Activated T-helper 17 cell treated with anti-CD3 and anti-CD28 coated beads, Interleukin-2, amount 50 U/mL, for 72 hours (primary cell): ENCODE data around the gene TSPAN3. TPM values are rescaled to one million over a fixed set of nuclear protein-coding genes. Genes with fewer than 3 reads are reported as not detected.

Source experiments
- ATAC-seq: fragments of 150-1000 bp; cut with Tn5 transposase; replicated peaks from 2 replicates; pipeline ENCODE4 v1.10.0; 2021; ENCODE audit warnings: mild to moderate bottlenecking, moderate library complexity
- H3K27ac Mint-ChIP-seq: one replicate; pipeline ENCODE4 v1.8.0; 2022; ENCODE audit warnings: mixed read lengths
- H3K27me3 Mint-ChIP-seq: one replicate; pipeline ENCODE4 v1.8.0; 2022; ENCODE audit warnings: mixed read lengths
- H3K36me3 Mint-ChIP-seq: one replicate; pipeline ENCODE4 v1.8.0; 2022; ENCODE audit warnings: low read depth, mild to moderate bottlenecking, mixed read lengths
- H3K4me1 Mint-ChIP-seq: one replicate; pipeline ENCODE4 v1.8.0; 2022; ENCODE audit warnings: mixed read lengths
- H3K4me3 Mint-ChIP-seq: one replicate; pipeline ENCODE4 v1.8.0; 2022; ENCODE audit warnings: mild to moderate bottlenecking, mixed read lengths
- H3K9me3 Mint-ChIP-seq: one replicate; pipeline ENCODE4 v1.8.0; 2022; ENCODE audit warnings: mixed read lengths
- total RNA-seq, 2 donors: library from RNA; stranded (reverse); gene quantifications; one replicate each; pipeline ENCODE4 v1.2.3, GENCODE V29; 2022

TSPAN3 gene
- total RNA-seq, 2 donors from 2014 or later = 9.6 to 27.6 TPM

DNA sequence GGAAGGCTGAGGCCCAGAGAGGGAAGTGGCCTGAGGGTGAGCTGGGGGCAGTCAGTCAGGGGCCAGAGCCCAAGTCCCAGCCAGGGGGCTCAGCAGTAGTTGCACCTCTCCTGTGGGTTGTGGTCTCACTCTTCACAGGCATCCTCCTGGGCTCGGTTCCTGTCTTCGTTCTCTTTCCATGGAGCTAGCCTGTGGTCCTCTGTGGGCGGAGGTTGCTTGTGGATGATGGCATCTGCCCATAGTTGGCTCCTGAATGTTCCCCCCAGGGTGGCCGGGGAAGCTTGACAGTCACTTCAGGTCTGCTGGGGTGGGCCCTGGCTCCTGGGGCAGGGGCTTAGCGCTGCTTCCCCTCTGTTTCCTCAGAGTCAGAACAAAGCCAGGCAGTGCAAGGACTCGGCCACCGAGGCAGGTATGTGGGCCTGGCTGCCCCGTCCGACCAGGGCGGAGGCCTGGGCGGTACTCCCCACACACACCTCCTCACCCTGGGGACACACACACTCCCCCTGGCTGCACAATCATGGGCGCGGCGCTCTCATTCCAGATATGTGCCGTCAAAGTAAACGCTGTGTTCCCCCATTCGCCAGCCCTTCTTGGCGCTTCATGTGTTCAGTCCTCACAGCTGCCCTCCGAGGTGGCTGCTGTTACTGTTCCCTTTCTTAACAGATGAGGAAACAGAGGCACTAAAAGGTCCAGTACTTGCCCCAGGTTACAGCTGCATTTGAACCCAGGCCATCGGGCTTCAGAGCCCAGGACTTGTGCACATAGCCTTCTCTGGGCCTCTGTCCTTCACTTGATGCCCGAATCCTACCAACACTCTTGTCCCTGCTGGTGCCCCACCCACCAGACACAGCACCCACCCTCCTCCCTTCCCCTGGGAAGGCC lies 41.5 kb downstream of the TSPAN3 start:
- Mint-ChIP-seq H3K9me3 (no peaks in the 10 kb centered on the region), H3K27me3 (no peaks in the 10 kb centered on the region), H3K4me3 (no peak overlapping the region), H3K4me1 (no peaks in the 10 kb centered on the region), H3K36me3 (peaks cover 54% of the 10 kb centered on the region), H3K27ac (peak overlapping the region; percentile 61)
- no peak for ATAC-seq

DNA sequence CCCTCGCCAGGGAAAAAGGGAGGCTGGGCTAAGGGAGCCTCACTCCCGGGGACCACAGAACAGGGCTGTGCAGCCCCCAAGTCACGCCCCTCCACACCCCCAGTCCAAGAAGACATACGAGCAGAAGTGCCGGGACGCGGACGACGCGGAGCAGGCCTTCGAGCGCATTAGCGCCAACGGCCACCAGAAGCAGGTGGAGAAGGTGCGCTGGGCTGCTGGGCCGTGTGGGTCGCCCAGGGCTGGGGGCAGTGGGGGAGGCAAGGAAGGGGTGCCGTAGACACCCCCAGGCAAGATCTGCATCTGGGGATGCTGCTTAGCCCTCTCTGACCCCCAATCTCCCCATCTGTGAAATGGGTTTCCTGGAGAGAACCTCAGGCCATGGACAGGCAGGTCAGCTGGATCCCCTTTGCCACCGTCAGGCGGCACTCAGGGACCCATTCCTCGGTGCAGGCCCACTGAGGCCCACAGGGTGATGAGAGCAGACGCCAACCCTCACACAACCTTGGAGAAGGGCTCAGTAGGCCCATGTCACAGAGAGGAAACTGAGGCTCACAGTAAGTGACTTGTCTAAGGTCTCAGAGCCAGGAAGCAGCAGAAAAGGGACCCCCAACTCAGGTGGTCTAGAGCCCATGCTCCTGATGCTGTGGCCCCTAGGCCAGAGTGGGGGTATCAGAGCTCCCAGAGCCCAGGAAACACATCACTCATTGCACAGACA lies 42.3 kb downstream of the TSPAN3 start:
- no peaks in the 10 kb centered on the region for H3K27me3 Mint-ChIP-seq
- peak overlapping the region; percentile 61 for H3K27ac Mint-ChIP-seq
- H3K4me1 Mint-ChIP-seq = peaks cover under 1% of the 10 kb centered on the region
- no peaks in the 10 kb centered on the region for H3K9me3 Mint-ChIP-seq
- no peak overlapping the region for H3K4me3 Mint-ChIP-seq
- no peak for ATAC-seq
- peaks cover 49% of the 10 kb centered on the region for H3K36me3 Mint-ChIP-seq

DNA sequence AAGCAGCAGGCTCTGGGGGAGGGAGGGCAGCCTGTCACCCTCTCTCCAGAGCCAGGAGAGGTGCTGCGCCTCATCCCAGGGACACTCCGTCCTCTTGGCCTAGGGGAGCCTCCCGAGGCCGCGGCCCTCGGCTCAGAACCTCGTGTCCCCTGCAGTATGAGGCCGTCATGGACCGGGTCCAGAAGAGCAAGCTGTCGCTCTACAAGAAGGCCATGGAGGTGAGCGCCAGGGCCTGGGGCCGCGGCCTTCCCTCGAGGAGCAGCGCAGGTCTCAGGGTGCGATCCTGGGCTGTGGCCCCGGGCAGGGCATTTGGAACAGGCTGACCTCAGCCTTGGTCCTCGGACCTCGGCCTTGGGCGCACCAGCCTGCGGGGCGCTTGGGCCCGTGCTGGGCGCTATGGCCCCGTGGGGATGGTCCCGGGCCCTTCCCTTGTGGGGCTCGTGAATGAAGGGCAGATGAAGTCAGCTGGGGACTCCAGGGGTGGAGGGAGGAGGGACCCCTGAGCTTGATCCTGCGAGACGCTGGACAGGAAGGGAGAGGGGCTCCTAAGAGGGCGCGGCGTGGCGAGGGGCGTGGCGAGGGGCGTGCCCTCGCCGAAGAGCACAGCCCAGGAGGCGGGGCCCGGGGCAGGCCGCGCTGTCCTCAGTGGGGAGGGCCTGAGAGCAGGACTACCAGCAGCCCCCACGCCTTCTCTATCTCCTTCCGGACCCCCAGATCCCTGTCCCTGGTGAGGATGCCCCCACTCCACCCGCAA lies 43.0 kb downstream of the TSPAN3 start:
- Mint-ChIP-seq H3K9me3 (no peaks in the 10 kb centered on the region), H3K27me3 (no peaks in the 10 kb centered on the region), H3K36me3 (peaks cover 55% of the 10 kb centered on the region), H3K4me3 (no peak overlapping the region), H3K4me1 (peaks cover 7% of the 10 kb centered on the region), H3K27ac (no peak overlapping the region)
- no peak for ATAC-seq

DNA sequence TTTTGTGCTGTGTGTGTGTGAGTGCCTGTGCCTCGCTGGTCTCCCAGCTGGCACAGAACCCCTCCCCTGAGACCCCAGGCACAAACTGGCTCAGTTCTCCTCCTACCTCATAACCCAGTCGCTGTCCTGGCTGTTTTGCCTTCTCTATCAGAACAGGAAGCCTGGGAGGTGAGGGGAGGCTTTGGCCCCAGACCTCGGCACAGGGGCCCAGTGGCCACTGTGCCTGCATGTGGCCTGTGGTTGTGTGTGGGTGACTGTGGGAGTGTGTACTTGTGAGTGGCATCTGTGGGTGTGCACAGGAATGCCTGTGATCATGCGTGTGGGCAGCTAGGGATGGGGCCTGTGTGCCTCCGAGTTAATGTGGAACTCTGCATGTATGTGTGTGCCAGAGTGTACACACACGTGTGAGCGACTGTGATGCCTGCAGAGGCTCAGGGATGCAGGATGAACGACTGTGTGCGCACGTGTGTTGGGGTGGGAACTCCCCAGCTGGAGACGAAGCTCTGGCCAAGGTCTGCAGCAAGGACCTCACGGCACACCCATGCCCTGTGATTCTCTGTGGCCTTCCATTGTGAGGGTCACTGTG lies 43.7 kb downstream of the TSPAN3 start:
- Mint-ChIP-seq H3K27ac (no peak overlapping the region), H3K36me3 (peaks cover 62% of the 10 kb centered on the region), H3K9me3 (no peaks in the 10 kb centered on the region), H3K4me3 (no peak overlapping the region), H3K4me1 (peaks cover 11% of the 10 kb centered on the region), H3K27me3 (no peaks in the 10 kb centered on the region)
- no peak for ATAC-seq

DNA sequence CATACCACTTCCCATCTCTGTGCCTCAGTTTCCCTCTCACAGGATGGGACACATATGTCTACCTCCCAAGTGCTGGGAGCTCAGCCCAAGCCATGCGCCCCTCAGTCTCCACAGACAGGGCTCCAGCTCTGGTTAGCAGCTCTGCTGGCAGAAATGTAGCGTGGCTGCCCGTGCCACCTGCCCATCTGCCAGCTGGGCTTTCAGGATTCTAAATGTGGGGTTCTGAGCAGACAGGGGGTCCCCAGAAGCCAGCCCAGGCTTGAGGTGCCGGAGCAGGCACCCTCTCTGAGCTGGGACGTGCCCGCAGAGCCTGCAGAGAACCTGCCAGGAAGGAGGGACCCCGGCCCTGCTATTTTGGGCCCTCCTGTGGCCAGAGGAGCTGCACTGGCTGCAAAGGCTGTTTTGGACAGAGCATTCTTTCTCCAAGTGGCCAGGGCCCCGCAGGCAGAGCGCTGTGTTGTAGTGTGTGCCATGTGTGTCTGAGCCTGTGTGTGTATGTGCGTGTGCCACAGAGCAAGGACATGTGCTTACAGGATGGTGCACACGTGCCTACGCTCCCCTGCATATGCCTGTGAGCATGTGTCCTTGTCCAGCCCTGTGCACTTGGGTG lies 44.3 kb downstream of the TSPAN3 start:
- no peak overlapping the region for H3K4me3 Mint-ChIP-seq
- H3K27ac Mint-ChIP-seq = no peak overlapping the region
- no peak for ATAC-seq

DNA sequence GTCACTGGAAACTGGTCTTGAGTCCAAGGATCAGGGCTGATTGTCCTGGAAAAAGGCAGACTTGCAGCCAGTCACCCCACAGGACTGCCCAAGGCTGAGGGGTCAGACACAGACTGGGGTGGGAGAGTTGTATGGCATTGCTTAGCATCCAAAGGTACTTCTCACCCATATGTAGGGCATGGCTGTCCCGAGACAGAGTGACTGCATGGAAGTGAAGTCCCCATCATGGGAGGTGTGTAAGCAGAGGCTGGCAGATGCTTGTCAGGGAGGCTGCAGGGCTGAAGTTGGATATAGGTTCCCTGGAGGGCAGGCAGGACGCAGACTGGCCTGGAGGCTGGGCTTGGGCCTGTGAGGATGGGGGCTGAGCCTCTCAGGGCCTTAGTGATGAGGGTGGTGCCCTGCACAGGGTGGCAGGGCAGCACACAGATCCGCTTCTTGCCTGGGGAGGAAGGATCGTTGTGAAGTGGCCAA lies 44.9 kb downstream of the TSPAN3 start:
- Mint-ChIP-seq H3K4me1 (peaks cover 18% of the 10 kb centered on the region), H3K27ac (peak overlapping the region; percentile 28), H3K36me3 (peaks cover 71% of the 10 kb centered on the region), H3K9me3 (no peaks in the 10 kb centered on the region), H3K4me3 (no peak overlapping the region), H3K27me3 (no peaks in the 10 kb centered on the region)
- ATAC-seq = no peak

More for the DNA sequence above, 44.3 kb downstream of the TSPAN3 start:
- Mint-ChIP-seq H3K27me3 (no peaks in the 10 kb centered on the region), H3K36me3 (peaks cover 68% of the 10 kb centered on the region), H3K4me1 (peaks cover 17% of the 10 kb centered on the region), H3K9me3 (no peaks in the 10 kb centered on the region)

DNA sequence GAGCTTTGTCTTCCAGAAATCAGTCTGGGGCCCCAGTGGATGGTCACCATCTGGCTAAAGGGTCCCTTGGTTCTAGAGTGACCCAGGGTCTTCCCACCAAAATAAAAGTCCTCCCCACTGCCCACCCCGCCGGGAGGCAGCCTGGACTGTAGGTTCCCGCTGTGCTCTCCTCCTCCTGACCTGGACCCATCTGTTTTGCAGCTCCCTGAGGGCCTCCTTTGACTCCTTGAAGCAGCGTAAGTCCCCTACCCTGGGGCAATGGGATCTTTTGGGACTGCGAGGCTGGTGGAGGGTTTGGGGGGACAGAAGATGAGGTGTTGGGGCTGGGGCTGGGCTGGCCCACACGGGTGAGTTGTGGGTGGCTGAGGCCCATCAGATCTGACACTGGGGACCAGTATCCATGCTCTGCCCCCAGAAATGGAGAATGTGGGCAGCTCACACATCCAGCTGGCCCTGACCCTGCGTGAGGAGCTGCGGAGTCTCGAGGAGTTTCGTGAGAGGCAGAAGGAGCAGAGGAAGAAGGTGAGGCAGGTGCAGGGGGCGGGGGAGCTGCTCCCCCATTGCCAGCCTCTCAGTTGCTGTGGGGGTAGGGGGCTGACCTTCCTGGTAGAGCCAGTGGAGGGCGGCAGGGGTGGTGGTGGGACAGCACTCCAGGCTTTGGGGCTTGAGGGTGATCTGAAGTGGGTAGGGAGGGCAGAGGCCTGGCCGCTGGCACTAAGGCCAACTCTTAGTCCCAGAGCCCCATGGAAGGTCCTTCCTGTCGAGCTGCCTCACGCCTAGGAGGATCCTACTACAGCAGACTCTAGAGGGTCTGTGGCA lies 45.6 kb downstream of the TSPAN3 start:
- peaks cover 77% of the 10 kb centered on the region for H3K36me3 Mint-ChIP-seq
- no peak overlapping the region for H3K4me3 Mint-ChIP-seq
- peaks cover 22% of the 10 kb centered on the region for H3K4me1 Mint-ChIP-seq
- H3K27me3 Mint-ChIP-seq = no peaks in the 10 kb centered on the region
- H3K27ac Mint-ChIP-seq = peak overlapping the region; percentile 28
- no peaks in the 10 kb centered on the region for H3K9me3 Mint-ChIP-seq
- no peak for ATAC-seq

DNA sequence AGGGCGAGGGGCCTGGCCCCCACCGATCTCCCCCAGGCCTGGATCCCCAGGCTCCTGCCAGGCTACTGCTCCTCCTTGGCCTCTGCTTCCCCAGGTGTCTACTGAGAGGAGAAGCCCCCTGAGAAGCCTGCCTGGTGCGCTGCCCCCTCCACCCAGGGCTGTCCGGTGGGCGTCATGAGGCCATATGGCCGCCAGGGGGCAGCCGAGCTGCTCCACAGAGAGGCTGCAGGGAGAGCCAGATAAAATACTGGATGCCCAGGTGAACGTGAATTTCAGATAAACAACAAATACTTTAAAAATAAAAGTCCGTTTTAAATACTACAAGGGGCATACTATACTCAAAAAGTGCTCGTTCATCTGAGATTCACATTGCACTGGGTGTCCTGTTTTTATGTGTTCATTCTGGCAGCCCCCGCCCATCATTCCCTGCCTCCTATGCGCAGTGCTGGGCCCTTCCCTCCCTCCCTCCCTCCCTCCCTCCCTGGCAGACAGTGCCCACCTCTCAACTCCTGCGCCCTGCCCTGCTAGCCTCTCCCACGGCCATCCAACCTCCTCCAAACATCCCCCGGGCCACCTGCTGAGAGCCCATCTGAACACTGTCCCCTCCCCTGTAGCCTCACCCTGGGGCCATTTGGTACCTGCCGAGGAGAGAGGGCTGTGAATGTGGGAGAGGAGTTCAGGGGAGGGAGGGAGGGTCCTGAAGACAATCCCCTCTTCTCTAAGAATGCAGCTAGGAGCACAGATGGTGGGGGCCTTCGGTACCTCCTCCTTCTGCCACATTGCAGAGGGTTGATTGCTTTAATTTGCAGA lies 46.4 kb downstream of the TSPAN3 start:
- ATAC-seq = peak; percentile 23
- H3K9me3 Mint-ChIP-seq = no peaks in the 10 kb centered on the region
- H3K27me3 Mint-ChIP-seq = no peaks in the 10 kb centered on the region
- peaks cover 29% of the 10 kb centered on the region for H3K4me1 Mint-ChIP-seq
- no peak overlapping the region for H3K4me3 Mint-ChIP-seq
- H3K36me3 Mint-ChIP-seq = peaks cover 74% of the 10 kb centered on the region
- H3K27ac Mint-ChIP-seq = peak overlapping the region; percentile 99

DNA sequence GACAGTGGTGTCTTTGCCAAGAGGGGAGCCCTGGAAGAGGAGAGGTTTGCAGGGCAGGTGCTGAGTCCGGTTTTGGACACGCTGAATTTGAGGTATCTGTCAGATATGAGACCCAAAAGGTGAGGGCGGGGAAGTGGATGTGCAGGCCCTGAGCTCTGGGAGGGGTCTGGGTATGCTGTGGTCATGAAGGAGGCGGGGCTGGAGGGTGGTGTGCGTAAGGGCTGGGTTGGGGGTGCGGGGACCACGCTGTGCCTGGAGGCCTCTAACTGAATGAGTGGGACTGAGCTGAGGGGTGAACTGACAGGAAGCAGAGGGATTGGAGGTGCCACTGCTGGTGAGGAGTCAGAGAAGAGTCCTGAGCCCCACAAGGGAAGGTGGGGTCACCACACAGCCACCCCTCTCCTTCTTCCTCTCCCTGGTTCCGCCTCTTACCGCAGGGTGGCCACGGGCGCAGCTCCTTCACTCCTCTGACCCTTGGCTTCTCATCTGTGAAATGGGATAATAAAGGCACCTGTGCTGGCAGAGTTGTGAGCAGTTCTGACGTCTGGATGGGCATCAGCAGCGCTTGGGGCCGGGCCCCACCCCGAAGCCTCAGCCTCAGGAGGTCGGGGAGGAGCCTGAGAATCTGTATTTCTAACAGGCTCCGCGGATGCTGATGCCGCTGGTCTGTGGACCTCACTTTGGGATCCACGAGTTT lies 47.2 kb downstream of the TSPAN3 start:
- H3K27me3 Mint-ChIP-seq = no peaks in the 10 kb centered on the region
- H3K27ac Mint-ChIP-seq = peak overlapping the region; percentile 99
- no peak overlapping the region for H3K4me3 Mint-ChIP-seq
- H3K9me3 Mint-ChIP-seq = no peaks in the 10 kb centered on the region
- H3K36me3 Mint-ChIP-seq = peaks cover 74% of the 10 kb centered on the region
- H3K4me1 Mint-ChIP-seq = peaks cover 33% of the 10 kb centered on the region
- ATAC-seq = no peak

DNA sequence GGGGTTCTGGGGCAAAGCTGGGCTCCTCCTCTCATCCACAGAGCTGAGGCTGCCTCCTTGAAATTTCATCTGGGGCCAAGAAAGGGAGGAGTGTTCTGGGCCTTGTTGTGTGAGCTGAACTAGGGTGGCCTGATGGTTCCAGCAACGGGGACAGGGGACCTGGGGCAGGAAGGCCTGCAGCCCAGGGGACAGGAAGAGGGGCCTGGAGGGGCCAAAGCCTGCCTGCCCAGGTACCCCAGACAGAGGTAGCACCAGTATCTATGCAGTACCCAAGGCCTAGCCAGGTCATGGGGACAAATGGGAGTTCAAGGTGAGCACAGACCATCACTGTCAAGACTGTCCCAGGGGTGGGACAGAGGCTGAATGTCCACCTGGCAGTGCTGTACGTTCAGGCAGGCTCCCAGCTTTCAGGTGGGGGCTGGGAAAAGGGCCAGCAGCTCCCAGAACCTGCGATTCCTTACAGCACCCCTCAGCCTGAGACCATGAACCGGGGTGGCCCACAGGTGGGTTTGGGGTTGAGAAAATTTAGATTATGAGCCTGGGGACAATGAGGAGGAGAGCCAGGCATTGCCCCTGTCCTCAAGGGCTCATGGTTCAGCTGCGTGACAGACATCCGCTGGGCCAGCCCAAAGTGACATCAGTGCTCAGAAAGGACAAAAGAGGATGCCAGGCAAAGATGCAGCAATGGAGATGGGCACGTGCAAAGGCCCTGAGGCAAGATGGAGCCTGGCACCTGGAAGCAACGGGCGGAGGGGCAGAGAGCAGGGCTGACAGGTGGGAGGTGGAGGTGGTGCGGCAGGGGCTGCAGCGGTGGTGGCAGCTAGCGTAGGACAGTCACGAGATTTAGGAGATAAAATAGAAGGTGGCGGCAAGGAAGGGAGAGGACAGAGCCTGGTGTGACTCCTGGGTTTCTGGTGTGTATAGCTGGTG lies 48.0 kb downstream of the TSPAN3 start:
- Mint-ChIP-seq H3K4me1 (peaks cover 38% of the 10 kb centered on the region), H3K27ac (peak overlapping the region; percentile 99), H3K36me3 (peaks cover 79% of the 10 kb centered on the region), H3K9me3 (no peaks in the 10 kb centered on the region), H3K27me3 (no peaks in the 10 kb centered on the region), H3K4me3 (peak overlapping the region; percentile 82)
- no peak for ATAC-seq

DNA sequence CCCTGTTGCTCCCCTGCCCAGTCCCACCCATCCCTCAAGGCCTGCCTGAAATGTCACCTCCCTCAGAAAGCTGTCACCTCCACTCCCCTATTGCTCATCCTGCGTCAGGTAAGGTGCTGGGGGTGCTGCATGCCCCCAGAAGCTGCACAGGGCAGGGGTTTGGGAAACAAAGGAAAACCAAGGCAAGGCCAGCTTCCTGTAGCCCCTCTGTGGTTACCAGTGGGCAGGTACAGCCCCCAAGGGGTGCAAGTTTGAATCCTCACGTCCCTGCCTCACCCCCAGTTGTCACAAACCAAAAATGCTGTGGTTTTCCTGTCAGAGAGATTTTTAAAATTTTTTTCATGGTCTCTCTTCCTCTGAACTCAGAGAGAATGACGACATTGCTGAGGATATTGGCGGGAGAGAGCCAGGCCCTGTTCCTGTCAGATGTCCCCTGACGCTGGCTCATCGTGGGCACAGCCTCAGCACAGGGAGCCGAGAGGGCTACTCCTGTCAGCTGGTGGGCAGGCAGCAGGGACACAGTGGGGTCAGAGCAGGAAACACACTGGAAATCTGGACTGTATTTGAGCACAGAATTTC lies 49.0 kb downstream of the TSPAN3 start:
- Mint-ChIP-seq H3K27ac (peak overlapping the region; percentile 99), H3K36me3 (peaks cover 76% of the 10 kb centered on the region), H3K4me1 (peaks cover 38% of the 10 kb centered on the region), H3K27me3 (no peaks in the 10 kb centered on the region), H3K9me3 (no peaks in the 10 kb centered on the region), H3K4me3 (peak overlapping the region; percentile 82)
- peak; percentile 76 for ATAC-seq
